ENCODE data around the gene DBNDD1.

DBNDD1 gene, protein sequence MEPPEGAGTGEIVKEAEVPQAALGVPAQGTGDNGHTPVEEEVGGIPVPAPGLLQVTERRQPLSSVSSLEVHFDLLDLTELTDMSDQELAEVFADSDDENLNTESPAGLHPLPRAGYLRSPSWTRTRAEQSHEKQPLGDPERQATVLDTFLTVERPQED

DNA sequence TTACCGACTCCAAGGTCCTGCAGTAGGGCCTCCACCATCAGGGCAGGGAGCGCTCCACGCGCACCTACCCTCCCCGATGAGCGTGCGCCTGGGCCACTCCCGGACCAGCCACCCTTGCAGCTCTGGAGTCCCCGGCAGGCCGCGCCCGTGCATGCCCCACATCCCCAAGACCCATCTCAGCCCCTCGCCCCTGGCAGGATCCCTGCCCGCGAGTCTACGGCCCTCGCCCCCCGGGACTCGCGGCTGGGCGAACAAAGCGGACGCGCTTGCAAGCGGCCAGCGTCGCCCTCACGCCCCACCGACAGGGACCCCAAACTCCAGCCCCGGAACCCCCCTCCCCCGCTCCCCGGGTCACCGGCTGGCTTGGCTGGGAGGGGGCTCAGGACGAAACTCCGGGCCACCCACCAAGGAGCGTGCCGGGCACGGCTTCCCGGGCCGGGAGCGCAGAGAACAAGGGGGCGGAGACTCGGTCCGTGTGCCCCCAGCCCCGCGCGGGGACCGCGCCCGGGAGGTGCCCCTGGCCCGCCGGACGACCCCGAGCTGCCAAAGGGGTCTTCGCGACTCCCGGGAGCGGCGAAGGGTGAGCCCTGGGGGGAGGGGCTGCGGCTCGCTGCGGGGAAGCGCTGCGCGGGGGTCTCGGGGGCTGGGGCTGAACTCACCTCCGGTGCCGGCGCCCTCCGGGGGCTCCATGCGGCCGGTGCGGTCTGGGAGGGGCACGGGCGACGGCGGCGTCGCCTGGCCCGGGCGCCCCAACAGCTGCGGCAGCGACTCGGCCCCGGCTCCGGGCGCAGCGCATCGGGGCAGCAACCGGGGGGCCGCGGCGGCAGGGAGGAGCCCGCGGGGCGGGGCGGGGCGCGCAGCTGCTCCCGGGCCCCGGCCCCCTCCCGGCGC lies at the start of gene DBNDD1:
DBNDD1 (minus strand) TSS at position 805 of the 891 bp plus-strand sequence; CDS start at position 690, 115 bp downstream.
- no peak for TF ChIP-seq GATA2 (IDR thresholded peaks at IDR 0.05; ENCODE audit: low read depth, low read length)
- no peak for TF ChIP-seq GATA3 (IDR thresholded peaks at IDR 0.05; ENCODE audit: low read depth, low read length)

DNA sequence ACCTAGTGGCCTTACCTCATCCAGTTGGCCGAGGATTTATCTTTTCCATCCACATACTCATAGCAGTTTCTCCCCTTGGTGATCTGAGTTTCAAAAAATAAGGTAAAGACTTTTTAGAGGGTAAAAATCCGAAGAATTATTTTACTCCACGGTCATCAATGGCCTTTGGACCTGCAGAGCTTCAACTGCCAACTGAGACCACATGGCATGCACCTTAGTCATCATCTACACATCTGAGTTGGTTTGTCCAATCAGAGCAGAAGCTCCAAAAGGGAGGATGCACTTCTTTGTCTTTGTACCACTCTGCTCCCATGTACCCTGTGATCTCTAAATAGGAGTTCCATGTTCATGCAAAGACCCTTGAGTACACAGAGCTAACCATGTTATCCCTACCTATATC lies 42.2 kb upstream of the DBNDD1 start:
- TF ChIP-seq GATA2 (IDR thresholded peaks at IDR 0.05; ENCODE audit: low read depth, low read length) = no peak
- TF ChIP-seq GATA3 (IDR thresholded peaks at IDR 0.05; ENCODE audit: low read depth, low read length) = no peak

DNA sequence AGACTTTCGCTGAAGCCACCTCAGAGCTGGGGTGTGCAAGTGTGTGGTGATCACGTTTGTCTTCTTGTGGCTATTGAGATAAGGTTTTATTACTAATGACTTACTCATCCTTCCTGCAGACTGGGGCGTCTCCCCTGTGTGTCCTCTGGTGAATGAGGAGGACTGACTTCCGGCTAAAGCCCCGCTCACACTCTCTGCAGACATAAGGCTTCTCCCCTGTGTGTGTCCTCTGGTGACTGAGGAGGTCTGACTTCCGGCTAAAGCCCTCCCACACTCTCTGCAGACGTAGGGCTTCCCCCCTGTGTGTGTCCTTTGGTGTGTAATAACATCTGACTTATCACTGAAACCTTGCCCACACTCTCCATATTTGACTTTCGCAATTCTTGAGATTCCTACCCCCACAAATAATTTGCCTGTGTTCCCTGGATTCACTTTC lies 38.5 kb upstream of the DBNDD1 start:
- no peak for TF ChIP-seq GATA2 (IDR thresholded peaks at IDR 0.05; ENCODE audit: low read depth, low read length)
- no peak for TF ChIP-seq GATA3 (IDR thresholded peaks at IDR 0.05; ENCODE audit: low read depth, low read length)

DNA sequence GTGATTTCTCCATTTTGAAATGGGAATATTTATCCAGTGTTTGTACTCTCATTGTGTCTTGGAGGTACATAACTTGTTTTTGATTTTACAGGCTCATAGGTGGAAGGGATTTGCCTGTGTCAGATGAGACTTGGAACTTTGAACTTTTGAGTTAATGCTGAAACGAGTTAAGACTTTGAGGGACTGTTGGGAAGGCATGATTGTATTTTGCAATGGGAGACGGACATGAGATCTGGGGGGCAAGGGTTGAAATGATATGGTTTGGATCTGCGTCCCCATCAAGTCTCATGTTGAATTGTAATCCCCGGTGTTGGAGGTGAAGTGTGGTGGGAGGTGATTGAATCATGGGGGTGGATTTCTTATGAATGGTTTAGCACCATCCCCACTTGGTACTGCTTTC lies 36.1 kb upstream of the DBNDD1 start:
- TF ChIP-seq GATA2 (IDR thresholded peaks at IDR 0.05; ENCODE audit: low read depth, low read length) (no peak), GATA3 (IDR thresholded peaks at IDR 0.05; ENCODE audit: low read depth, low read length) (no peak)

DNA sequence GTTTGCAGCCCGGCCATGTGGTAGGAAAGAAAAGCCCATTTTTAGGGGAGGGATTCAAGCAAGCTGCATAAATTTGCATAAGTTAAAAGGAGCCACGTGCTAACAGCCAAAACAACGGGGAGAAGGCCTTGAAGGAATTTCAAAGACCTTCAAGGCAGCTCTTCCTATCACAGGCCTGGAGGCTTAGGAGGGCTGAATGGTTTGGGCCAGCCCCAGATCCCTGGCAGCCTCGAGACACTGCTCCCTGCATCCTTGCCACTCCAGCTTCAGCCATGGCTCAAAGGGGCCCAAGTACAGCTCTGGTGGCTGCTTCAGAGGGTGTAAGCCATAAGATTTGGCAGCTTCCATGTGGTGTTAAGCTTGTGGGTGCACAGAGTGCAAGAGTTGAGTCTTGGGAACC lies 35.3 kb upstream of the DBNDD1 start:
- TF ChIP-seq GATA3 (IDR thresholded peaks at IDR 0.05; ENCODE audit: low read depth, low read length) (no peak), GATA2 (IDR thresholded peaks at IDR 0.05; ENCODE audit: low read depth, low read length) (no peak)

DNA sequence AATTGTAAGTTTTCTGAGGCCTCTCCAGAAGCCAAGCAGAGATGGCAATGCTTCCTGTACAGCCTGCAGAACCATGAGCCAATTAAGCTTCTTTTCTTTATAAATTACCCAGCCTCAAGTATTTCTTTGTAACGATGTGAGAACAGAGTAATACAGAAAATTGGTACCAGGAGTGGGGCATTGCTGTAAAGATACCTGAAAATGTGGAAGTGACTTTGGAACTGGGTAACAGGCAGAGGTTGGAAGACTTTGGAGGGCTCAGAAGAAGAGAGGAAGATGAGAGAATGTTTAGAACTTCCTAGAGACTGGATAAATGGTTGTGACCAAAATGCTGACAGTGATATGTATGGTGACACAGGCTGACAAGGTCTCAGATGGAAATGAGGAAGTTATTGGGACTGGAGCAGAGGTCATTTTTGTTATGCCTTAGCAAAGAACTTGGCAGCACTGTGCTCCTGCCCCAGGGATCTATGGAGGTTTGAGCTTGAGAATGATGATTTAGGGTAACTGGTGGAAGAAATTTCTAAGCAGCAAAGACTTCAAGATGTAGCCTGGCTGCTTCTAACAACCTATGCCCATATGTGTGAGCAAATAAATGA lies 34.7 kb upstream of the DBNDD1 start:
- TF ChIP-seq GATA3 (IDR thresholded peaks at IDR 0.05; ENCODE audit: low read depth, low read length) = no peak
- no peak for TF ChIP-seq GATA2 (IDR thresholded peaks at IDR 0.05; ENCODE audit: low read depth, low read length)

DNA sequence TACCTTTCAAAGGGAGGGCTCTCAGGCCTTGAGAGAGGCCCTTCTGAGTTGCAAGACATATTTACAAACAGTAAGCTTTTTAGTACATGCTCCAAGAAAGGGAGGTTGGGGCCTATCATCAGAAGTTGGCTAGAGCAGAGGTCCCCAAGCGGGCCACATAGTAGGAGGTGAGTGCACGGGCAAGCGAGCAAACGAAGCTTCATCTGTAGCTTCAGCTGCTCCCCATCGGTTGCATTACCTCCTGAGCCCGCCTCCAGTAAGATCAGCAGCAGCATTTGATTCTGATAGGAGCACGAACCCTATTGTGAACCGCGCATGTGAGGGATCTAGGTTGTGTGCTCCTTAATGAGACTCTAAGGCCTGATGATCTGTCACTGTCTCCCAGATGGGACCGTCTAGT lies 31.7 kb upstream of the DBNDD1 start:
- TF ChIP-seq GATA2 (IDR thresholded peaks at IDR 0.05; ENCODE audit: low read depth, low read length) = no peak
- TF ChIP-seq GATA3 (IDR thresholded peaks at IDR 0.05; ENCODE audit: low read depth, low read length) = no peak

DNA sequence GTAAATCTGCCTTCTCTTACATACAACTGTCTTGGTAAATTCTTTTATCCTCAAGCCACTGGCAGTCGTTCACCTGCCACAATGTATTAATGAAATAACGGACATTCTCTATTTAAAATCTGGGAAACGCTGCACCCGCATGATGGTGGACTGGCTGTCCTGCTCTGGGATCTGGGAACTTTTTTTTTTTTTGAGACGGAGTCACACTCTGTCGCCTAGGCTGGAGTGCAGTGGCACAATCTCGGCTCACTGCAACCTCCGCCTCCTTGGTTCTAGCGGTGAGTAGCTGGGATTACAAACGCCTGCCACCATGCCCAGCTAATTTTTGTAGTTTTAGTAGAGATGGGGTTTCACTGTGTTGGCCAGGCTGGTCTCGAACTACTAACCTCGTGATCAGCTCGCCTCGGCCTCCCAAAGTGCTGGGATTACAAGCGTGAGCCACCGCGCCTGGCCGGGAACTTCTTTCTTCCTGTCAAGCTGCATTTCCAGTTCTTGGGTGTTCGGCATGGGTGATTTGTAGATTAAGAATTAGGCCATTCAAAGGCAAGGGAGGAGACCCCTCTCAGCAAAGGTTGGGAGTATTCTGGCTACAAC lies 29.6 kb upstream of the DBNDD1 start:
- TF ChIP-seq GATA3 (IDR thresholded peaks at IDR 0.05; ENCODE audit: low read depth, low read length) (no peak), GATA2 (IDR thresholded peaks at IDR 0.05; ENCODE audit: low read depth, low read length) (no peak)

DNA sequence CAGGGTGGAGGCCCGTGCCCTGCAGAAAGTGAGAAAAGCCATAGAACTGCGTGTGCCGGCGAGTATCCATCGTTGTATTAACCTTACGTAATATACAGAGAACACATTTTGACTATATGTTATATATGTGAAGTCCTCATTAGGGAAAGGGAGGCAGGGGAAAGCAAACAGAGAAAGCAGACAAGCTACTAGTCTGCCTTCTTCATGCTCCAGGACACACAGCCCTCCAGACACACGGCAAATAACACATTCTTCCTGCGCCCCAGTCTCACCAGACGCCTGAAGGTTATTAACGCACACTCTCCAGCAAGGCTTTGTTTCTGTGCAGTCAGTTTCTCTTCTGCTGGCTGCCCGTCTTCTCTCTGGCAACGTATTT lies 29.1 kb upstream of the DBNDD1 start:
- no peak for TF ChIP-seq GATA2 (IDR thresholded peaks at IDR 0.05; ENCODE audit: low read depth, low read length)
- no peak for TF ChIP-seq GATA3 (IDR thresholded peaks at IDR 0.05; ENCODE audit: low read depth, low read length)

DNA sequence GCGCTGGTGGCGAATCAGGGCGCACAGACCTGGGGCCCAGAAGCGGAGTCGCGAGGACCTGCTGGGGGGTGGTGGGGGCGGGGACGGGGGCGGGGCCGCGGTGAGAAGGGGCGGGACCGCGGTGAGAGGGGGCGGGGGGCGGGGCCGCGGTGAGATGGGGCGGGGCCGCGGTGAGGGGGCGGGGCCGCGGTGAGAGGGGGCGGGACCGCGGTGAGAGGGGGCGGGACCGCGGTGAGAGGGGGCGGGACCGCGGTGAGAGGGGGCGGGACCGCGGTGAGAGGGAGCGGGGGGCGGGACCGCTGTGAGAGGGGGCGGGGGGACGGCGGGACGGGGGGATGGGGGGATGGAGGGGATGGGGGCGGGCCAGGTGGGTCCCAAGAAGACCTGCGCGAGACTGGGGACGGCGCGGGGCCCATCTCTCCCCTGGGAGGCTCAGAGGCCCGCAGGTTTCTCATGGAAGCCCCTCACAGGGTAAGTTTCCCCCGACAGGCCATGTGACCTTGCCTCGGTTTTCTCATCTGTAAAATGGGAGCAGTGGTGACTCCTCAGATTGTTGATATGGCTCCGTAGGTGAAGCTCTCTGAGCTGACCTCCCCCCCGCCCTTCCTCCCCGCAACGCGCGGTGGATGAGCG lies 28.6 kb upstream of the DBNDD1 start:
- no peak for TF ChIP-seq GATA3 (IDR thresholded peaks at IDR 0.05; ENCODE audit: low read depth, low read length)
- TF ChIP-seq GATA2 (IDR thresholded peaks at IDR 0.05; ENCODE audit: low read depth, low read length) = no peak

DNA sequence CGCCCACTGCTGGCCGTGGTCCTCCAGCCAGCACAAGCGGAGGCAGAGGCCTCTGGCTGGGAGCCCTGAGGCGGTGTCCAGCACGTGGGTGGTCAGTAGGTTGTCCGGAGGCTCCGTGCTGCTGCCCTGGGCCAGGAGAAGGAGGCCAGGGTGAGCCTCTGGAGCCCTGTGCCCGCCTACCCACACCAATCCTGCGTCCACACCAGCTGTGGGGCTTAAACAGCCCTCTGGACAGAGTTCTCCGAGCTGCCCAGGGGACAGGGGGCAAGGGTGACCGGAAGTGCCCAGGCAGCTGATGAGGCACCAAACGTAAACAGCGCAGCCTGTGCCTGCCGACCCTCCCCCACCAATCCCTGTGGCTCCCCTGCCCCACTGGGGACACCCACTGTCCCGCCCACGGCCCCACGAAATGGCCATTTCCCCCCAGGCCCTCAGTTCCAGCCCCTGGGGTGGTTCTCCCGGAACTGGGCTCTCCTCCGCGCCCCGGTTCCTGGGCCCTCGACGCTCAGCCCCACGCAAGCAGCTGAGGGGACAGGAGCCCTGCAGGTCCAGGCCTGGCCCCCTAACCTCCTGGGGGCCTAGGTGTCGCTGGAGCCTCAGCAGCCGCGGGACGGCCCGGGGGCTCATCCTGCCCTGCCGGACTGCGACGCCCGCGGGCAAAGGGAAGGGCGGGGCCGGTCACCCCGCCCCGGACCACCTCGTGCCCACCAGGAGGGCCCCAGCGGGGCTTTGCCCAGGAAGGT lies 27.9 kb upstream of the DBNDD1 start:
- TF ChIP-seq GATA2 (IDR thresholded peaks at IDR 0.05; ENCODE audit: low read depth, low read length) (no peak), GATA3 (IDR thresholded peaks at IDR 0.05; ENCODE audit: low read depth, low read length) (no peak)

DNA sequence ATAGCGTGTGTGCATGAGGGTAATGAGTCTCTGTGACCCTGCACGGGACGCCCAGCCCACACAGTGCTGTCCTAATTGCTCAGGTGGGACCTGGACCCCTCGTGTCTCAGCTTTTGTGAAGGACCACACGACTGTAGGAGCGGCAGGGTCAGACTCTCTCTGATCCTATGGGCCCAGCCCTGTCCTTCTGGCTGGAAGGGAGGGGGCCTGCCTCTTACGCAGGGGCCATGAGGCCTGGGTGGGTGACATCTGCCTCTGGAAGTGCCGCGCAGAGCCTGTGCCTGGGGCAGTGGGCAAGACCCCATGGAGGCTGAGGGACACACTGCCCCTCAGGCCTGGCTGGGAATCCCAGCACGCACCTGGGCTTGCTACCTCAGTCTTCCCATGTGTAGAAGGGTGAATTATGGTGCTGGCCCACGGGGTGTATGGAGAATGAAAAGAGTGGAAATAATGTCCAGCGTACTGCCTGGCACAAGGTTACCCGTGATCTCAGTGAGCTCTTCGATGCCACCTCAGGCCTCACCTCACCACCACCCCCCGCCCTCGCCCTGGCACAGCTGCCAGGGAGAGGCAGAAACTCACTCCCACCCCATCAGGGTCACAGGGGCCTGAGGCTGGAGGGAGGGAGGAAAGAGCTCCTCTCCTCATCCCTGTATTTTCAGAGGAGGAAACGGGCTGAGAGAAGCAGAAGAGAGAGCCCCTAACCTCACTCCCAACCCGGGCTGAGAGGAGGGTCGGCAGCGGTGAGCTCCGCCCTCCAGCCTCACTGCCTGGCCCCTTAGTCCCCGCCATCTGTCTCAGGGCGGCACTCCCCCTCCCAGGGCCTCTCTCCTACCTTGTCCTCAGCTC lies 27.1 kb upstream of the DBNDD1 start:
- TF ChIP-seq GATA2 (IDR thresholded peaks at IDR 0.05; ENCODE audit: low read depth, low read length) (no peak), GATA3 (IDR thresholded peaks at IDR 0.05; ENCODE audit: low read depth, low read length) (no peak)

Measured in SH-SY5Y (cell line).